Measurements from ENCODE around the gene COBL.

COBL gene

DNA sequence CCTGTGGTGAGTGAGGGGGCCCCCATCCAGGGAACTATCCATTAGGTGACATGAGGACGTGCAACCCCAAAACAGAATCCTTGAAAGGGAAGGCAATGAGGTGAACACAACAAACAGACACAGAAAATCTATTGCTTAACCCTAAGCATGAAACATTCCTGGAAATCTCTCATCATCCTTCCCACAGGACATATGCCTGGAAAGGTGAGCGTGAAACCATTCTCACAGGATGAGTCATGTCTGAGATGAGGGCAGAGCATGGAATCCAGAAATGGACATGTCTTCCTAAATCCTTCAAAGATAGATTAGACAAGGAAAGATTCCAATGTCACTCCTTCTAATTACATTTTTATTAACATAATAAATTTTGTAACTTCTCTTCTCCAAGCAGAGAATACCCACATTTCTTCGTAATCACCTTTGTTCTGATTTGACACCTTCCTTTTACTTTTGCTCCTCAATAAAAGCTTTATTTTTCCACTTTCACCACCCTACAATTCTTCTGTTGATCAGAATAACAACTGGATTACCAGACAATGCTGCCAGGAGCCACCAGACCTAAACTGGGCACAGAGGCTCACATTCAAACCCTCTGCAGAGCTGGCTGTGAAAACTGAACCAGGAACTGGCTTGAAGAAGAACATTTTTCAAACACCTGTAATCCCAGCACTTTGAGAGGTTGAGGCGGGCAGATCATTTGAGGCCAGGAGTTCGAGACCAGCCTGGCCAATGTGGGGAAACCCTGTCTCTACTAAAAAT is 67.2 kb downstream of the COBL start:
- in situ Hi-C loops (cut with HindIII; ENCODE audit: low pct_ligation_motif_present, low pct_unique_long_range_greater_than_20kb, low sequenced_read_pairs), result no loop called here
- DNase-seq, result peak; percentile 53

DNA sequence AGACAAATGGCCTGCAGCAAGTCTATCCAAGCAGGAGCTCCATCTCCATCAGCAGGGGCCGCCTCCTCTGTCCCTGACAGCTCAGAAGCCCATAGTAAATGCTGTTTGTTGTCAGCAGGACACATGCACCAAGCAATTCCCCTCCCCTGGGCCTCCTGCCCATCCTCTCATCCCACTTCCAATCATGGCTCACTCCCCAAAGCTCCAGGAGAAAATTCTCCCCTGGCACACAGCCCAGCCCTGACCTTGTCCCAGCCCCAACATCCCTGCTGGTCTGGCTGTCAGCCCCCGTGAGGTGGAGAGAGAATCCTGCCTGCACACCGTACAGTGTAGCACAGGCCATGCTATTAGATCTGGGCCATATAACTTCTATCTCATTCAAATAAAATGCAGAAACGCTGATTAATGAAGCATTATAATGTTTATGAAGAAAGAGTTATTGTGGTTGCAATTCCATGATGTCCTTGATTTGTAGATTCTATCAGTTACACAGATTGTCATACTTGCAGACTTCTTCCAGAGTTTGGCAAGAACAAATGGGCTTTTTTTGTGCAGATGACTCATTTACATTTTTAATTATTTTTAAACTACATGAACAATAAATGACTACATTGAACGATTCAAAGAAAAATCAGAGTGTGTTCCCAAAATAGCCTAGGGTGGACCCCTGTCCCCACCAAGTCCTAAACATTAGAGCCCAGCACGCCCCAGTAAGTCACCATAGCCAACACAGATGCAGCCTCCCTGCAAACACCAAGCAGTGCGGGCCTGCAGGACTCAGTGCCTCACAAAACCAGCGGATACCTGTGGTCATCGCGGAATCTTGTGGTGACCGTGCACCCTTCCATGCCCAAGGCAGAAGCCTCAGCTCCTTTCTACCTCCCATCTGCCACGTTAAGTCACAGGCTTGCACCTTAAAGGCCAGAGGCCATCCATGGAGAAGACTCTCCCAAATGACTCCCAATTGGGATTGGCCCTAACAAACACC is 70.1 kb downstream of the COBL start:
- DNase-seq, result no peak
- in situ Hi-C loops (cut with HindIII; ENCODE audit: low pct_ligation_motif_present, low pct_unique_long_range_greater_than_20kb, low sequenced_read_pairs), result no loop called here

DNA sequence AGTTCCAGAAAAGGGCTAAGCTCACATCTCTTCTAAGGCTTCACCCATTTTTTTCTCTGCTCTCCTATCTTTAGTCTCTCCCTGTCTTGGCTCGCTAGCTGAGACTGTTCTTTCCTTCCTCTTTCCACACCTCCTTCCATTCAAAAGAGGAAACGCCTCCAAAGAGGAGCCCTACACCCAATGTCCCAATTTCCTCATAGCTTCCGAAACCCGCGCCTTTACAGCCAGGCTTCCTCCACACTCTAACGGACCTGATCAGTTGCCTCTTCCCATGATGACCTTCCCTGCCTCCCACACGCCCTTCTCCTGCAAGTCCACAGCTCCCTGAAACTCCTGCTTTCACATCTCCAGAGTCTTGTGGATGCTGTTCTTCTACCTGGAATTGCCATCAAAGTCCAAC is 71.7 kb downstream of the COBL start:
- in situ Hi-C loops (cut with HindIII; ENCODE audit: low pct_ligation_motif_present, low pct_unique_long_range_greater_than_20kb, low sequenced_read_pairs), result no loop called here
- DNase-seq, result no peak

DNA sequence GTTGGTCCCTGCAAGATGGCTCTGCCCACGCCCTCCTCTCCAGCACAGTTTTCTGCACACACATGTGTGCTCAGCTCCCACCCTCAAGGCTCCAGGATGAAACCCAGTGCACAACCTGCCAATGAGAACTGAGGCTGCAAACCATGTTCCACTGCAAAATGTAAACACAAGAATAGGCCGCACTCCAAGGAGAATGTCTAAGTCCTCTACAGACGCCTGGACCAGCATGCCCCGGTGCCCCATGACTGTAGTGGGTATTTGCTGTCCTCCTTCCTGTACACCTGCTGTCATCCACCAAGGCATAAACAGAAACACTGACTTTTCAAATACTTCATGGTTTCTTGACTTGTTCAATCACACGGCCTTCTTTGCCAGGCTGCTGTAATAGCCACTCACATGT is 72.6 kb downstream of the COBL start:
- no peak for DNase-seq
- in situ Hi-C loops (cut with HindIII; ENCODE audit: low pct_ligation_motif_present, low pct_unique_long_range_greater_than_20kb, low sequenced_read_pairs), result no loop called here

DNA sequence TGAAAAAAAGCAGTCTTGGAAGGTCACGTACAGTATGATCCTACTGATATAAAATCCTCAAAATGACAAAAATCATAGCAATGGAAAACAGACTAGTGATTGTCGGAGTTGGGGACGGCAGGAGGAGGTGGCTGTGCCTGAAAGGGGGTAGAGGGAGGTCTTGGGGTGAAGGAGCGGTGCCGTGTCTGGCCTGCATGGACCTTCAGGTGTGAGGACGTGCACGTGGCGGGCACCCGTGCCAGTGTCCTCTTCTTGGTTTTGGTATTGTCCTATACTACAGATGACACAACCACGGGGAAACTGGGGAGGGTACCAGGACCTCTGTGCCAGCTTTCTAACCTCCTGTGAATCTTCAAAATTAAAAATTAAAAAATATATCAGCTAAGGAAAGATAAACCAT is 73.0 kb downstream of the COBL start:
- in situ Hi-C loops (cut with HindIII; ENCODE audit: low pct_ligation_motif_present, low pct_unique_long_range_greater_than_20kb, low sequenced_read_pairs), result no loop called here

DNA sequence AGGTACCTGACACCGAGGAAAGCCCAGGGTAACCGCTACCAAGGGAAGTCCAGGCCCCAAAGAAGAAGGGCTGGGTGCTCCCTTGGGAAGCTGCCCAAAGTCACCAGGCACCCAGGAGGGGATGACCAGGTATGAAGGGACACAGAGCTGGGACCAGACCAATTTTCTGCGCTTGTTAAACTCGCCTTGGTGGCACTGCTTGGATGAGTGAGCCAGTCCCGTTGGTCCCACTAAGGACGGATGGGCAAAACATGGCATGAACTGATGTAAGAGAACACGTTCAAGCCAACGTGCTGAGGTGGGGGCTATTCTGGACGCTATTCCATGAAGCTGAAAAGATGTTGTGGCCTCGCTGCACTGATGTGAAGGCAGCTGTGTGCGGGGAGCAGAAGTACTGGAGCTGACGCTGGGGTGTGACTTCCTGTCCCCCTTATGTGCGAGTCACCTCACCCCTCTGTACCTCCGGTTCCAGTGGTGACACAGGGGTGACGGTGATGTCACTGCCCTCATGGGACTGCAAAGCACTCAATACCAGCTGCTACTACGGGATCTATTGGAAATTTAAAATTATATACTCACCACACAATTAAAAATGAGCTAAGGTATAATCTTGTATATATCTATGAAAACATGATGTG is 73.6 kb downstream of the COBL start:
- DNase-seq, result no peak
- in situ Hi-C loops (cut with HindIII; ENCODE audit: low pct_ligation_motif_present, low pct_unique_long_range_greater_than_20kb, low sequenced_read_pairs), result no loop called here

More for the DNA sequence above, 73.0 kb downstream of the COBL start:
- no peak for DNase-seq

DNA sequence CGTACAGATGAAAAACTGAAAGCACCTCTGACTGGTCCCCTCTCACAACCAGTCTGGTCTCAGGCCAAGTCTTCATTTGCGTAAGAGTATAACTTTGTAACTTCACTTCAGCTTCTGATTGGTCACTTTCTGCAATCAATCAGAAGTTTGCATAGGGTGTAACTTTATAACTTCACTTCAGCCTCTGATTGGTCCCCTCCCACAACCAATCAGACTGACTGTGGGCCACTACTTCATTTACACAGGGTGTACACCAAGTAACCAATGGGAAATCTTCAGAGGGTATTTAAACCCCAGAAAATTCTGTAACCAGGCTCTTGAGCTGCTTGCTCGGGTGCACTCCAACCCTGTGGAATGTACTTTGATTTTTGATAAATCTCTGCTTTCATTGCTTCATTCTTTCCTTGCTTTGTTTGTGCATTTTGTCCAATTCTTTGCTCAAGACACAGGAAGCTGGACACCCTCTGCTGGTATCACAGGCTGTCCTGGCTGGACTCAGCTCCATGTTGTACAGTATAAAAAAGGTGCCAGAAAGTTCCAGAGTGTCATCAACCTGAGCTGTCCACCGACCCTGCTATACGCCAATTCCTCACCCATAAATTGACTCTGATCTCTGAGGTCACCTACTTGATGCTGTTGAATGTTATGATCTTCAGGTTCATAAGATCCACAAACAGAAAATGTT is 74.5 kb downstream of the COBL start:
- no peak for DNase-seq
- in situ Hi-C loops (cut with HindIII; ENCODE audit: low pct_ligation_motif_present, low pct_unique_long_range_greater_than_20kb, low sequenced_read_pairs), result no loop called here

DNA sequence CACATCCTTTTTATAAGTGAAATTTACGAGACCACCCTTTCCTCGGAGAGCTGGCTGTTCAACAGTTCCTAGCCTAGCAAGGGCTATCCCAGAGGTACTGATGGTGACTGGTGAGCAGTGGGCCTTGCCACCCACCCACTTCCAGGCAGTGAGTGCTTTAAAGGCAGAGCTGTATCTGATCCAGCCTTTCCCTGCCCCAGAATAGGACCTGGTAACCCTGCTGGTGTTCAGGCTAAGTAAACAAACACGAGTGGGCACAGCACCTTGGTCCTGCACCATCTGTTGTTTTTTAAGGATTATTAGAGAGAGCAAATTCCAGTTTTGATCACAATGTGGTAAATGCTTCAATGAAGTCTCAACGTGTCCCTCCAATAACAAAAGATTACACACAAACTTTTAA is 75.7 kb downstream of the COBL start:
- in situ Hi-C loops (cut with HindIII; ENCODE audit: low pct_ligation_motif_present, low pct_unique_long_range_greater_than_20kb, low sequenced_read_pairs), result no loop called here
- DNase-seq, result no peak

DNA sequence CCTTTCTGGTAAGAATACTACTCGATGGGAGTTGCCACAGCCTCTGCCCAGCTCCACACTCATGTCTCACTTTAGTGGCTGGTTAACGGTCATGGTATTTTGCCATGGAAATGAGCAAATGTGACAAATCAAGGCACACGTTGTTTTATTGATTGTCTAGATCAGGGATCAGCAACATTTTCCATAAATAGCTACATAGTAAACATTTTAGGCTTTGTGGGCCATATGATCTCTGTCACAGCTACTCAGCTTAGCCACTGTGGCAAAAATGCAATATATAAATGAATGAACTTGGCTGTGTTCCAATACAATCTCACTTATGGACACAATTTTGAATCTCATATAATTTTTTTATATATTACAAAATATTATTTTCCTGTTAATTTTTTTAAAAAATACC is 76.9 kb downstream of the COBL start:
- no peak for DNase-seq
- in situ Hi-C loops (cut with HindIII; ENCODE audit: low pct_ligation_motif_present, low pct_unique_long_range_greater_than_20kb, low sequenced_read_pairs), result no loop called here

DNA sequence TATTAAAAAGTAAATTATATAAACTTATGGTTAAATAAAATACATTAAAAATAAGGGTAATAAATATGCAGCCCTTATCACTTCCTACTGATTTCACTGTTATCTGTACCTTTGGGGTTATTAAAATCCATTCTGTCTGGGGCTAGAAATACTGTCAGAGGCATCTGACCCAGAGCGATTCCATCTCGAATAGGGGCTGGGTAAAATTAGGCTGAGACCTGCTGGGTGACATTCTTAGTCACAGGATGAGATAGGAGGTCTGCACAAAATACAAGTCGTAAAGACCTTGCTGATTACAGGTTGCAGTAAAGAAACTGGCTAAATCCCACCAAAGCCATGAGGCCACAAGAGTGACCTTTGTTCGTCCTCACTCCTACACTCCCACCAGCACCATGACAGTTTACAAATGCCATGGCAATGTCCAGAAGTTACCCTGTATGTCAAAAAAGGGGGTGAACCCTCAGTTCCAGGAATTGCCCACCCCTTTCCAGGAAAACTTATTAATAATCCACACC is 77.6 kb downstream of the COBL start:
- in situ Hi-C loops (cut with HindIII; ENCODE audit: low pct_ligation_motif_present, low pct_unique_long_range_greater_than_20kb, low sequenced_read_pairs), result no loop called here
- no peak for DNase-seq

DNA sequence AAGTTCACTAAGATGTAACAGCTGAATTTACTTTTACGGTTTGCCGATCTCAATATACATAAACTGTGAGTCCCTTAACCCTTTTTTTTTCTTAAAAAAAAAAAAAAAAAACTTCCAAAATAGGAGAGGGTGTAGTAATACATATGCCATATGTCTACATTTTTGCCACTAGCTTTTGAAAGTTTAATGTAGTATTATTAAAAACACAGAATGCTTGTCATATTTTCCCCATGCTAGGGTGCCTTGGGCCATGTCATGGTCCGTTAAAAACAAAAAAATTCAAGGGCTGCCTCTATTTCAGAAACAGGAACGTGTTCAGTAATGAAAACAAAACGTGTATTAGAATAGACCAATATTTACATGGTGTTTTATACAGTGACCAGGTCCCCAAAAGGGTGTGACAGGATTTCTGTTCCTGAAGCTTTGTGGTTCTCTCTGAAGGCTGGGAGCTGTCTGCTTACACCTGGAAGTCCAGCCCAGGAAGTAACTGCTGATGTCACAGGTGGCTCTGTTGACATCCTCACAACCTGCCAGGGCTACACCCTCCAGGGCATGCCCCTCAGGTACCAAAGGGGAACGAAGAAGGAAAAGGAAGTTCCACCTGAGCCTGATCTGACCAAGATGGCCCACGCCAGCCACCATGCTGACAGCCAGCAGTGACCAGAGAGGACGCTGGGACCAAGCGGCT is 79.0 kb downstream of the COBL start:
- no peak for DNase-seq
- in situ Hi-C loops (cut with HindIII; ENCODE audit: low pct_ligation_motif_present, low pct_unique_long_range_greater_than_20kb, low sequenced_read_pairs), result no loop called here

DNA sequence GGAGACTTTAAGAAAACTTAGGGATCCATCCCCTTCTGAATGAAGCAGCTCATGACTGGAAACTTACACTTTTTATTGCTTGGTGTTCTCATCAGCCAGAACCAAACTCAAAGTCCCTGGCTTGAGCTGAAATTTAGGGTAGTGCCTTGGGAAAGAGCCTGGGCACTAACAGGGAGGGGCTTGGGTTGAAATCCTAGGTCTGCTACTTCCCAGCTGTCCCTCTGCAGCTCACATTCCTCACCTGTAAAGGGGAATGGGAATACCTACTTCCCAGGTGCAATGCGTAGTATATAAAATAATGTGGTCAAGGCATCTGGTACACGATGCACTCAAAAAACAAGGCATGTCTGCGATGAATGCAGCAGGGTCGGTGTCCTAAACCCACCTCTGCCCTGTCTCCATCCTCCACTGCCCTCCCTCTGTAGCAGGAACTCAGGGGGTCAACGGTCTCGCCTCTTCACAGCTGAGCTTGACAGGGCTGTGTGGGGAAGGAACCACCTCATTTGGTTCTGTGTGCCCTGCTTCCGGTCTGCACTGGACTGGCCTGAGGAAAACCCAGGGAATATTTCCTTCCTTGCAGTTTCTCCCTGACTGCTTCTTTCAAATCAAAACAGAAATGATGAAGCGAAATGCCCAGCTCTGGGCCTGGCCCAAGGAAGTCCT is 80.0 kb downstream of the COBL start:
- DNase-seq, result no peak
- in situ Hi-C loops (cut with HindIII; ENCODE audit: low pct_ligation_motif_present, low pct_unique_long_range_greater_than_20kb, low sequenced_read_pairs), result no loop called here

DNA sequence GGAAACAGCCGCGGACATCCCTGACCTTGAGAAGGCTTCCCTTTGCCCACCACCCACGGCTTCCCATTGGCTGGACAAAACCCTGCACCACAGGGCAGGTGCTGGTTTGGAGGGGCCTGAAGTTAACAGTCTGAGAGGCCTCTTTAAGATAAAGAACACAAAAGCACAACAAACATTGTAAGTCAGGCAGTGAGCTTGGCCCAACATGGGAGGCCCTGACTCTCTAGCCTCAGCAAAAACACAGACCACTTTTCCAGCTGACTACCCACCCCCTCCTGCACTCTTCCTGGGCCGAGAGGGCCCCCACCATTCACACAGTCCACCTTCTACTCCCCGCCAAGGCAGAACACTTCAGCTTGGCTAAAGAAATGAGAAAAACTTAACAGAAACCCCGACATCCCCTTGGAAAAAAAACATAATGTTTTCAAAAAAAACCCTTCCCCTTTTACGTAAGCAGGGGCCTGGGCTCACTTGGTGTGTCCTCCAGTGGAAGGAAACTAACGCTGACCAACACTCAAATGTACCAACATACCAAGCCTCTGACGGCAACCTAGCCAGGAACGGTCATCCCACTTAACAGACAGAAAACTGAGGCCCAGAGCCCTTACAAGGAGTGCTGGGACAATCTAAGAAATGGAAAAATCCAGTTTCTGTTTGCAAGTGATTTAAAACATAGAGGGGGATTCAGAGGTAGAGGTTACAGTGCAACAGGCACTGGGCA is 80.9 kb downstream of the COBL start:
- in situ Hi-C loops (cut with HindIII; ENCODE audit: low pct_ligation_motif_present, low pct_unique_long_range_greater_than_20kb, low sequenced_read_pairs), result no loop called here
- DNase-seq, result no peak

DNA sequence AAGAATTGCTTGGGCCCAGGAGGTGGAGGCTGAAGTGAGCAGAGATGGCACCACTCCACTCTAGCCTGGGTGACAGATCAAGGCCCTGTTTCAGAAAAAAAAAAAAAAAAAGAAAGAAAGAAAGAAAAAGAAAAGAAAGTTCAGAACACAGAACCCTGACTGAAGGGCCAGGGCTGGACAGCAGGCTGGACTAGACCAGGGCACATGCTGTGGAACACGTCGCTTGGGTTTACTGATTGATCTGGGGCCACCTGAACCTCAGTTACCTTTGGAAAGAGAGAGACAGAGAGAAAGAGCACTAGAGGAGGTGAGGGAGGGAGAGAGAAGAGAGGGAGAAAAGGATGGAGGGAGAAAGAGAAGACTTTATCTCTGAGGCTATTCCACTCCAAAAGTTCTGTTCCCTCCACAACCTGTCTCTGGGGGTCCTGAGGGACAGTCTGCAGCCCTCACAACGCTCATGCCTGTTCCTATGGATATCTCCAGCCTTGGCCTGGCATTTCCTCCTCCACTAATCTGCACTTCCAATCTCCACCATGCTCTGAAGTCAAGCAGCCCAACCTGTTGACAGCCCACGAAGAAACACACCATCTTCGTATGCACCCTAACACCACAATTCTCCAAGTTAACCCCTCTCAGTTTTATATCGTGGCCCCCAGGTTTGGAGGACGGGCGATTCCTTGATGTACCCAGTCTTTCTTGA is 81.8 kb downstream of the COBL start:
- no peak for DNase-seq
- in situ Hi-C loops (cut with HindIII; ENCODE audit: low pct_ligation_motif_present, low pct_unique_long_range_greater_than_20kb, low sequenced_read_pairs), result no loop called here

DNA sequence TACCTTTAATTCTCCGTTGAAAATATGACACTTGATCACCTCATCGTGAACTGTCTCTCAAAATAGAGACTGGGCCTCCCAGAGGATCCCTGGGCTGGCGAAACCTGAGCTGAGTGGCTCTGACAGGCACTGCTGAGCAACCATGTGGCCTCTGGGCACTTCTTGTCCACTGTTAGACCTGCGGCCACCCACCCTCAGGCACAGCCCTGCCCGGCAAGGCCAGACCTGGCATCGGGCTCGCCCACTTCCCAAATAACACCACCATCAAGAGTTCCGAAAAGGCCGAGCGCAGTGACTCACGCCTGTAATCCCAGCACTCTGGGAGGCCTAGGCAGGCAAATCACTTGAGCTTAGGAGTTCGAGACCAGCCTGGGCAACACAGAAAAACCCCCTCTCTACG is 82.5 kb downstream of the COBL start:
- DNase-seq, result no peak
- in situ Hi-C loops (cut with HindIII; ENCODE audit: low pct_ligation_motif_present, low pct_unique_long_range_greater_than_20kb, low sequenced_read_pairs), result no loop called here

DNA sequence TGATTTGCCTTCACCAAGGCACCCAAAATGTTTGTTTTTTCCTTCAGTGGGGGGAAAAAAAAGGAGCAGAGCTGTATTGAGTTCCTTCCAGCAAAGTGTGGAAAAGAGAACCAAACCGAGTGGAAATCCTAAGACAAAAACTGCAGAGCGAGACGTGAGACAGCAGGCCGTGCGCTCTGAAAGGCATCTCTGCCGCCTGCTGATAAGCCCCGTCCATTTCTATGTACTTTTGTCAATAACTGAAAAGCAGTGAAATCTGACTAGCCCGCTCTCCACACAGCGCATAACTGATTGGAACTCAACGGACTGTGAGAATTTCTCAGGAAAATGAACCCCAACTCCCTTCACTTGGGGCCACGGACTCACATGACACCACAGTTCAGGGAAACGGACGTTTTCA is 83.2 kb downstream of the COBL start:
- DNase-seq, result no peak
- in situ Hi-C loops (cut with HindIII; ENCODE audit: low pct_ligation_motif_present, low pct_unique_long_range_greater_than_20kb, low sequenced_read_pairs), result no loop called here

All from ACHN (cell line).